A204.1 (cell line): ENCODE measurements around the gene LTBP4.
"Not testable (repeated sequence)": the region's sequence is repeated elsewhere in the genome, so short reads cannot be mapped to it uniquely, and the experiment has no call there.

Experiments used
- FAIRE-seq: peaks from 2 replicates; lab custom pipeline; 2012; peaks lifted over from hg19 to GRCh38; lab: Jason Lieb, UNC

The LTBP4 gene

GRCh38 chr19:40612831-40613689 is 11.9 kb downstream of the LTBP4 start:
- FAIRE-seq: no peak

DNA sequence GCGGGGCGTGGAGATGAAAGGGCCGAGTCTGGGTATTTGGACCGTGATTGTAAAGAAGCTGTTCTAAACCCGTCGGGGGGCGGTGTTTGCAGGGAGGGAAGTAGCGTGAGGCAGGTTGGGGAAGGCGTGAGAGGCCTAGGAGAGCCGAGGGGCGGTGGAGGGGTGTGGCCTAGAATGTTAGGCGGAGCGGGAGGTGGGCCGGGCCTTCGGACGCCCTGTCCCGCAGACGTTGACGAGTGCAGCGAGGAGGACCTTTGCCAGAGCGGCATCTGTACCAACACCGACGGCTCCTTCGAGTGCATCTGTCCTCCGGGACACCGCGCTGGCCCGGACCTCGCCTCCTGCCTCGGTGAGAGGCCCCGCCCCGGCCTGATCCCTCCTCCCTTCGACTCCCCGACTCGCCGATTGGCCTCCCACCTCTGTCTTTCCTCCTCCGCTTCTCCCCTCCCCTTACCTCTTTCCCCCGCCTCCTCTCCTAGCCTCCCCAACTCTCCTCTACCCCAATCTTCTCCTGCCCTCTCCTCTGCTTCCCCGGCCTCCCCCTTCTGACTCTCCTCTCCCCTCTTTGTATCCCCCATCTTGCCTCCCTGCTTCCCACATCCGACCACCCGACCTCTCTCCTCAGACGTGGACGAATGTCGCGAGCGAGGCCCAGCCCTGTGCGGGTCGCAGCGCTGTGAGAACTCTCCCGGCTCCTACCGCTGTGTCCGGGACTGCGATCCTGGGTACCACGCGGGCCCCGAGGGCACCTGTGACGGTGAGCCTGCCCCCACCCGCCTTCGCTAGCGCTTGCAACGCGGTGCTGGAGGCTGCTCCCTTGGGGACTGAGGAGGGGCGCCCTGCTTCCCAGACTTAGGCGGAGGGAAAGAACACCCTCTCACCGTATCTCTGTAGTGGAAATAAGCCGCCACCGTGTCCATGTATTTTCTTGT is 12.8 kb downstream of the LTBP4 start:
- no peak for FAIRE-seq

GRCh38 chr19:40614622-40615411 is 13.6 kb downstream of the LTBP4 start:
- FAIRE-seq: no peak

GRCh38 chr19:40616178-40616577 is 15.0 kb downstream of the LTBP4 start:
- FAIRE-seq: no peak

GRCh38 chr19:40616941-40617340 is 15.8 kb downstream of the LTBP4 start:
- FAIRE-seq: no peak

GRCh38 chr19:40617961-40618360 is 16.8 kb downstream of the LTBP4 start:
- FAIRE-seq: no peak

- no peak for FAIRE-seq
These were observed 18.4 kb downstream of the LTBP4 start for GRCh38 chr19:40619333-40620160.

DNA sequence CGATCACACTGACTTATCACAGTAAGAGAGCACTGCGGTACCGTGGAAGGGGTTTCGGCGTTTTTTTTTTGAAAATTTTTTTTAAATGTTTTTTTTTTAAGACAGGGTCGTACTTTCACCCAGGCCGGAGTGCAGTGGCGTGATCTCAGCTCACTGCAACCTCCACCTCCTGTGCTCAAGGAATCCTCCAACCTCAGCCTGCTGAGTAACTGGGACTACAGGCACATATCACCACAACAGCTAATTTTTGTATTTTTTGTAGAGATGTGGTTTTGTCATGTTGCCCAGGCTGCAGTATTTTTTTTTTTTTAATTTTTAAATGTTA is 19.0 kb downstream of the LTBP4 start:
- no peak for FAIRE-seq

GRCh38 chr19:40621283-40621682 is 20.1 kb downstream of the LTBP4 start:
- FAIRE-seq: no peak

GRCh38 chr19:40621966-40622772 is 21.0 kb downstream of the LTBP4 start:
- FAIRE-seq: no peak

DNA sequence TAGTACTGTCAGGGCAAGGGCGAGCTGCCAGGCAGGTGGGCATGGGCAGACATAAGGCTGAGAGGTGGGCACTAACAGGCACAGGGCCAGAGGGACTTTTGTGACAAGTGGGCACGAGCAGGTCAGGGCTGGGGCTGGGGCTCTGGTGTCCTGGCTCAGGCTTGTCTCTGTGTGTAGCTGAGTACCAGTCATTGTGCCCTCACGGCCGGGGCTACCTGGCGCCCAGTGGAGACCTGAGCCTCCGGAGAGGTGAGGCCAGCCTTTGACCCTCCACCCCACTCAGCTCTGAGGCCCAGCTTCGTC is 21.6 kb downstream of the LTBP4 start:
- FAIRE-seq: no peak

DNA sequence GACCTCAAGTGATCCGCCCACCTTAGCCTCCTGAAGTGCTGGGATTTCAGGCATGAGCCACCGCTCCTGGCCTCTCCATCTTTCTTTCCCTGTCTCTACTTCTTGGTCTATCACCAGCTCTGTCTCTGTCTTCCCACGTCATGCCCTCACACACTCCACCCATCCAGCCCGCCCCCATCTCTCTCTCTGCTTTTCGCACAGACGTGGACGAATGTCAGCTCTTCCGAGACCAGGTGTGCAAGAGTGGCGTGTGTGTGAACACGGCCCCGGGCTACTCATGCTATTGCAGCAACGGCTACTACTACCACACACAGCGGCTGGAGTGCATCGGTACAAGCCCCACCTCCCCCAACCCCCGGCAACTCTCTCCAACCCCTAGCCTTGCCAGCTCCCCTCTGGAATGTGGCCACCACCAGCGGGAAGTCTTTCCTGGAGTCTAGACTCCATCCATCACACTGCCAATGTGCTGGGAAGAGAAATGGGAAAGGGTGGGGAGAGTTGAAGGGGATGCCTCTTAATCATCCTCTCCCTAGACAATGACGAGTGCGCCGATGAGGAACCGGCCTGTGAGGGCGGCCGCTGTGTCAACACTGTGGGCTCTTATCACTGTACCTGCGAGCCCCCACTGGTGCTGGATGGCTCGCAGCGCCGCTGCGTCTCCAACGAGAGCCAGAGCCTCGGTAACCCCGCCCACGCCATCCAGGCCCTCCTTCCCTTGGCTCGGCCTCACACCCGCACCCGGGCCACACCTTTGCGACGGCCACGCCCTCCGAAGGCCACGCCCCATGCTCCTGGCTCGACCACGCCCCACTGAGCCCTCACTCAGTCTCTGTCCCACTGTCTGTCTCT is 22.5 kb downstream of the LTBP4 start:
- no peak for FAIRE-seq

DNA sequence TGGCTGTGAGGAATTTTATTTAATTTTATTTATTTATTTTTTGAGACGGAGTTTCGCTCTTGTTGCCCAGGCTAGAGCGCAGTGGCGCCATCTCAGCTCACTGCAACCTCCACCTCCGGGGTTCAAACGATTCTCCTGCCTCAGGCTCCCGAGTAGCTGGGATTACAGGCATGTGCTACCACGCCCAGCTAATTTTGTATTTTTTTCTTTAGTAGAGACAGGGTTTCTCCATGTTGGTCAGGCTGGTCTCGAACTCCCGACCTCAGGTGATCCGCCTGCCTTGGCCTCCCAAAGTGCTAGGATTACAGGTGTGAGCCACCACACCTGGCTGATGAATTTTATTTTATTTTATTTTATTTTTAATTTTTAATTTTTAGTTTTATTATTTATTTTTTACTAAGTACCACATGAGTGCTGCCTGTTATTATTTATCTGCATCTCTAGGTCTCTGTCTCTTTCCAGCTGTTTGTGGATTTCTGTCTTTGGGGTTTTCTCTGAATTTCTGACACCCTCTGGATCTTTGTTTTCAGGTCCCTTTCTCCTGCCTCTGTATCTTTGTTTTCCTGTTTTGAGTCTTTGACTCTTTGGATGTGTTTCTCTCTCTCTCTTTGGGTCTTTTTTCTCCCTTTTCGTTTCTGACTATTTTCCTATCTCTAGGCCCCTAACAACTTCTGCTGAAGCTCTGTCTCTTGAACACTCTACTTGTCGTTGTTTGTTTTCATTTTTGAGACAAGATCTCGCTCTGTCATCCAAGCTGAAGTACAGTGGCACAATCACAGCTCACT is 23.4 kb downstream of the LTBP4 start:
- FAIRE-seq: not testable (repeated sequence)

- no peak for FAIRE-seq
These were observed 24.4 kb downstream of the LTBP4 start for GRCh38 chr19:40625406-40626120.

DNA sequence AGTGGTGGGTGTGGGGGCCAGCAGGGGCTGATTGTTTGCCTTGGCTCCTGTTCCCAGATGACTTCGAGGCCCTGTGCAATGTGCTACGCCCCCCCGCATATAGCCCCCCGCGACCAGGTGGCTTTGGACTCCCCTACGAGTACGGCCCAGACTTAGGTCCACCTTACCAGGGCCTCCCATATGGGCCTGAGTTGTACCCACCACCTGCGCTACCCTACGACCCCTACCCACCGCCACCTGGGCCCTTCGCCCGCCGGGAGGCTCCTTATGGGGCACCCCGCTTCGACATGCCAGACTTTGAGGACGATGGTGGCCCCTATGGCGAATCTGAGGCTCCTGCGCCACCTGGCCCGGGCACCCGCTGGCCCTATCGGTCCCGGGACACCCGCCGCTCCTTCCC is 25.7 kb downstream of the LTBP4 start:
- FAIRE-seq: no peak

GRCh38 chr19:40627486-40628279 is 26.5 kb downstream of the LTBP4 start:
- no peak for FAIRE-seq

GRCh38 chr19:40629346-40629745 is 28.2 kb downstream of the LTBP4 start:
- no peak for FAIRE-seq
